GM19324 (cell line): ENCODE results near the gene ACSM5.
"Not testable (repeated sequence)": the region's sequence is repeated elsewhere in the genome, so short reads cannot be mapped to it uniquely, and the experiment has no call there.

ENCODE experiments used
- ATAC-seq: cut with Tn5 transposase; IDR thresholded peaks from one replicate; pipeline ENCODE4 v1.9.1; 2021; ENCODE audit warnings: mild to moderate bottlenecking, moderate library complexity; ENCODE audit not compliant: unreplicated experiment, low FRiP score

The ACSM5 gene

DNA sequence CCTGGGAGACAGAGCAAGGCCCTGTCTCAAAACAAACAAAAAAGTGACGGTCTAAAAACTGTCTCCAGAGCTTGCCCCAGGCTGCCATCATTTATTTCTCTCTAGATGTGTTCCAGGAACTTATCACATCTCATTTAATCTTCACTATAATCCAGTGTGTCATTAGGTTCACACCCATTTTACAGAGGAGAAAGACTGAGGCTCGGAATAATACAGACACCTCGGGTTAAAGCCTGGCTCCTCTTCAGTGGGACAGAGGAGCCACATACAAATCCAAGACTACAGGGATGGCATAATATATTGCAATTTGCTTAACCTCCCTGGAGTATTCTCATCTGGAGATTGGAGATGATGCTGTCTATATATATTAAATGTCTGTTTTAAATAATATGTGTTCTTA is 10.7 kb upstream of the ACSM5 start:
- ATAC-seq = no peak

DNA sequence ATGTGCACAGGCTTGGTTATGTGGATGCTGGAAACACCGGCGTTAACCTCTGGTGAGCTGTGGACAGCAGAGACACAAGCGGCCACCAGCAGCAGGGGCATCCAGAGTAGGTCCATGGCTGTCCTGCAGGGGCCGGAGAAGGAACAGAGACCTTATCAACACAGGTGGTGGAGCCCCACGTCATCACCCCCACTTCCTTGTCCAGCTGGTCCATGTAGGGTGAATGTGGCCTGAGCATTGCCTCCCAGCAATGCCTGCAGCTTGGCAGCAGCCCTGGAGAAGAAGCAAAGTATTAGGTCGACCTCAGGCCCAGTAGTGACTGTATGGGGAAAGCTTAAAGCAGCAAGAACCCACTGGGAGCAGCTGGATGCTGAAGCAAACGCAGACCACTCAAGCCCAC is 10.1 kb upstream of the ACSM5 start:
- ATAC-seq = no peak

DNA sequence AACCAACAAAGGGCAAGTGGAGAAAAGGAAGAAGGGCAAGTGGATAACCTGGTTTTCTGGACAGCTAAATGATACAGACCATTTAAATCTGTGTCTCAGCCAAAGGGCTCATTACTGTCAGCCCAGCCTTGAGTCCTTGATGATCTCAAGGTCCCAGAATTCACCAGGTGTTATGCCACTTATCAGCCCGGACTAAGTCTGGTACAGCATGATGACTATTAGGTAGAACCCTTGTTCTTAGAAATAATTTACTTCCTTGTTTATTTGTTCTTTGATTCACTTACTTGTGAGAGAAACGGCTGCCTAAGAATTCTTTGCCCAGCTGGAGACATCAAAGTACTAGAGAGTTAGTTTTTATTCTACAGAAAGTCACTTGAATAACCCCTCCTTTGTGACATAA is 8.3 kb upstream of the ACSM5 start:
- ATAC-seq = no peak

DNA sequence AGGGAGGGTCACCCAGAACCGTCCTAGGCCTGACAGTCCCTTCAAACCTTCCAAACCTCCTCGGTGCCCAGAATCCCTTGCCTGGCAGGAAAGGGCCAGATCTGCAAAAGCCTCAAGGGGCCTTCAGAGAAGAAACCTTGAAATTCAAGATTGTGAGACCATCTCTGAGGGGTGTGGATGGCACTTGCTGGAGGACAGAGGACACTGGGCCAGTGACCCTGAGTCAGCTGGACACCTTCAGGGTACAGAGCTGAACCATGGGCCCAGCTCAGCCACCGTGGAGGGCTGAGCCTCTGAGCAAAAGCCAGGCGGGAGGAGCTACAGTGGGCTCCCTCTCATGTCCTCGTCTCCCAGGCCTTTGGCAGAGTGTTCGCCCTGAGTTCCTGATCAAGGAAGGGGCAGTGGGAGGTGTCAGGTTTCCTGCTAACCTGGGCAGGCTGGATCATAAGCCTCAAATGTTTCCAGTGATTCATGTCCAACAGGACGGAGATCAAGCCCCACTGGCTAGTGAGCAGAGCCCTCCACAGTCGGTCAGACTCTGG is 7.8 kb upstream of the ACSM5 start:
- ATAC-seq = no peak

DNA sequence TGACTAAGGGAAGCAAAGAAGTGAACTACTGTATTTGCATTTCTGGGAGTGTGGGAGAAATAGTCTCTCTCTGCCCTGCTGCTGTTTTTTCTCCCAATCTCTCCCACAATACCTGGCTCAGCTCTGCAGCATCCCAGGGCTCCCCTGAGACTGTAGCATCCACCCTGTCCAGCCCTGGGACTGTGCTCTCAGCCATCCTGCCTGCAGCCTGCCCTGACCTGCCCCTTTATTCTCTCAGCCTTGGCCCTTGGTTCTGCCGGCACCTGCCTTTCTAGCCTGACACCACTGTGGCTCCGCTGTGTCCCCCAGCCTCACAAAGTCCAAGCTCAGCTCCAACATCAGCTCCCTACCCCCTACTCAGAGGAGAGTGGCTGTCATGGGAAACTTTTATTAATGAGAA is 6.7 kb upstream of the ACSM5 start:
- no peak for ATAC-seq

DNA sequence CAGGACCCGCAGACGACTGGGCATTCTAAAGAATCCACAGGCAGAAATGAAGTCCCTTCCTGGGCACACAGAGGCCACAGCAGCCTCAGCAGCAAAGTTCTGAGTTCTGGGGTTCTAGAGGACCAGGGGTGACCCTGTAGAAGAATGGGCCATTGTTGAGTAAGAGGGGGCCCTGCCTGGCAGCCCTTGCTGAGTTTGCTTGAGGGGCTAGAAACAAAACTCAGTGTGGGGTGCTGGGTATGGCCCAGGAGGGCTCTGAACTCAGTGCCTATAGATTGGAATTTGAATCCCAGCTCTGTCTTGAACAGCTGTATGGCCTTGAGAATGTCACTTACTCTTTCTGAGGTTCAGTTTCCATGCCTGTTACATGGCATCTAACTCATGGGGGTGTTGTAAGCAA is 4.7 kb upstream of the ACSM5 start, which contains the start of gene PDILT:
PDILT (minus strand) TSS at position 101 of the 400 bp plus-strand sequence. CDS start 5,437 bp downstream, outside the sequence.
- ATAC-seq = no peak

DNA sequence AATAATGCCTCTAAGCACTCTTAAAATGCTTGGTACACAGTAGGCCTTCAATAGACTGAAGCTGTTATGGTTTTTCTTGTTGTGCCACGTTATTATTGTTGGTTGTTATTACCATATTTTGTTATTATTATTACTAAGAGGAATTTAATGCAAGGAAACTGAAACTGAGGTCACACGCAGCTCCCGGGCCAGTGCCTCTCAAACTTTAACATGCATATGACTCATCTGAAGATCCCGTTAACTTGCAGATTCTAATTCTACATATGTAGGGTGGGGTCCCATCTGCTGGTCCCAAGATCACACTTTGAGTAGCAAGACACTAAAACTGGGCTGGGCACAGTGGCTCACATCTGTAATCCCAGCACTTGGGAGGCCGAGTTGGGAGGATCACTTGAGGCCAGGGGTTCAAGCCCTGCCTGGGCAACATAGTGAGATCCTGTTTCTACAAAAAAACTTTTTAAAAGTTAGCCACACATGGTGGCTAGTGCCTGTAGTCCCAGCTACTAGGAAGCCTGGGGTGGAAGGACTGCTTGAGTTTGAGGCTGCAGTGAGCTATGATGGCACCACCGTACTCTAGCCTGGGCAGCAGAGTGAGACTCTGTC is 888 bp downstream of the ACSM5 start:
- ATAC-seq = no peak

DNA sequence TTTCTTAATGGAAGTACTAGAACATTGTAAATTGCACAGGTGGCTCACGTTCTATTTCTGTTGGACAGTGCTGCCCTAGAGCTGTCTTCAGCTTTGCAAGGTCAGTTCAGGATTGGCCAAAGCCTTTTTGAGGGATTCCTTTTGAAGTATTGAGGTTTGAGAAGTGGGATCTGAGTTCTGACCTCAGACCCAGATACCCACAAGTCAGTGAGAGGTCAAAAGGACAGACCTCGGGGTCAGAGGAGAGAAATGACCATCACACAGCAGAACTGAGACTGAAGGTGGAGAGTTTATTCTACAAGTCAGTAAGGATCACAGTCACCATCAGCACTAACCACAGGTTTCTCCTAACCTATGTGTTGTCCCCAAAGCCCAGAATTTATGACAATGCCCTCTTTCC is 1.7 kb downstream of the ACSM5 start:
- ATAC-seq = no peak

DNA sequence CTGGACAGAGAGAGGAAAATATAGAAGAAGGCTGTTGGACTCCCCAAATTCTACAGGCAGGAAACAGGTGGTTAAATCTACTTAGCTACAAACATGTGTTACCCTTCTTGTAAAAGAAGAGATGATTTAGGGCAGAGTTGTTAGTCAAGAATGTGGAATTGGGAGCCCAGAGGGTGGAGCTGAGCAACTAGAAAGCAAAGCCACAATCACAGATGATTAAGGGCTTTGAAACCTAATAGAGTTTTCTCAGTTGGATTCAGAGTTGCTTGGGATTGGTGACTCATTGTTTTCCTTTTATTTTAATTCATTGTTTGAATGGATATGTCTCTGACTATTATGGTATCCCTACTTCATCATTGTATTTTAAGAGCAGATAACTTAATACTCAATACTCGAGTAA is 6.2 kb downstream of the ACSM5 start:
- no peak for ATAC-seq

DNA sequence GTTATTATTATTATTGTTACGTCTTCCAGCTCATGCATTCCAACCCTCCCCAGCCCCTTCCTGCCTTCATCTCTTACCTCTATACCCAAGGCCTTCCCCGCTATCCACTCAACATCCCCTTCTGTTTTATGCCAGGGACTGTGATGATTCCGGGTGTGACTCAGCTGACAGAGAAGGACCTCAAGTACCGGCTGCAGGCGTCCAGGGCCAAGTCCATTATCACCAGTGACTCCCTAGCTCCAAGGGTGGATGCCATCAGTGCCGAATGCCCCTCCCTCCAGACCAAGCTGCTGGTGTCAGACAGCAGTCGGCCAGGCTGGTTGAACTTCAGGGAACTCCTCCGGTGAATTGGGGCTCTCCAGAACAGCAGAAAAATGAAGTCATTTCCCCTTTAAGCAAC is 9.8 kb downstream of the ACSM5 start:
- not testable (repeated sequence) for ATAC-seq

DNA sequence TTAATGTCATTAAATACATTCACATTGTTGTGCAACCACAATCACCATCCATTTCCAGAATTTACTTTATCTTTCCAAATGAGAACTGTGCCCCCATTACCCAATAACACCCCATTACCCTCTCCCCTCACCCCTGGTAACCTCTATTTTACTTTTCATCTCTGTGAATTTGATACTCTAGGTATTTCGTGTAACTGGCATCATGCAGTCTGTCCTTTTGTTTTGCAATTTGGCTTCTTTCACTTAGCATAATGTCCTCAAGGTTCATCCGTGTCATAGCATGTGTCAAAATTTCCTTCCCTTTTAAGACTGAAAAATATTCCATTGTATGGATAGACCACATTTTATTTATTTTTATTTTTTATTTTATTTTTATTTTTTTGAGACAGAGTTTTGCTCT is 12.4 kb downstream of the ACSM5 start:
- ATAC-seq = not testable (repeated sequence)

DNA sequence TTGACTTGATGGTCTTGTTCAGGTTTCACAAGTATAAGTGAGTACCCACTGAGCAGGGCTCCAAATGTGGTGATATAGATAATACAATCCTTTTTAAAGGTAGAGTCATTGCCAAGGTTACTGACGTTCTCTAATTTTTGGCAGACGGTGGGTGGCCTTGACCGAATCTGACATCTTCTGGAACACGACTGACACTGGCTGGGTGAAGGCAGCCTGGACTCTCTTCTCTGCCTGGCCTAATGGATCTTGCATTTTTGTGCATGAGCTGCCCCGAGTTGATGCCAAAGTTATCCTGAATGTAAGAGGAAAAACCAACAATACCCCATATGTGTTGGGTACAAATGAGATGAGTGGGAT is 14.4 kb downstream of the ACSM5 start:
- not testable (repeated sequence) for ATAC-seq

DNA sequence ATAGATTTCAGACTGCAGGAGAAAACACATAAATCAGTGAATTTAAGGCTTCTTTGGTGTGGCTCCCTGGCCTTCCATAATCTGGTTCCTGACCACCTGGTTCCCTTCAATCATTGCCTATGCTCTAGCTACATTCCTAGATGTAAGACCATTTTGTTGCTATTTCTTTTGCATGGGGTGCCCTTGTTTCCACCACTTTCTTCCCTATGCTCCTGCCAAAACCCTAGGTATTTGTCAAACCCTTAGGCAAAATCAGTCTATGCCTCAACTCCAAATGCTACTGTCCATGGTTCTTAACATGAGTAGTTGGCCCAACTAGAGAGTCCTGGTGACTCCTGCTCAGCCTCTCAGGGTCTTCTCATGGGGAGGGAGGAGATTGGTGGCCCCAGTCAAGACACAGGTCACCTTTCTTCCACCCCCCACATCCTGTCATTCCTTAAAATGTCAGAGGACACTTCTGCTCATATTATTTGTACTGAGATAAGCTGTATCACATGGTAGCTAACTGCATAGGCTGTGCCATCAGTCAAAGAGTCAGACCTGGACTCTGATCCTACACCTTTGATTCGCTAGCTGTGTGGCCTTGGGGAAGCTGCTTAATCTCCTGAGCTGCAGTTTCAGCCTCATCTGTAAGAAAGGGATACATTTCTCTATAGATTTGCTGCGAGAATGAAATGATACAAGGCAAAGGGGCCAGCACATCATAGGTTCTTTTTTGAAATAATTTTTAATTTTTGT is 15.0 kb downstream of the ACSM5 start:
- ATAC-seq = no peak

DNA sequence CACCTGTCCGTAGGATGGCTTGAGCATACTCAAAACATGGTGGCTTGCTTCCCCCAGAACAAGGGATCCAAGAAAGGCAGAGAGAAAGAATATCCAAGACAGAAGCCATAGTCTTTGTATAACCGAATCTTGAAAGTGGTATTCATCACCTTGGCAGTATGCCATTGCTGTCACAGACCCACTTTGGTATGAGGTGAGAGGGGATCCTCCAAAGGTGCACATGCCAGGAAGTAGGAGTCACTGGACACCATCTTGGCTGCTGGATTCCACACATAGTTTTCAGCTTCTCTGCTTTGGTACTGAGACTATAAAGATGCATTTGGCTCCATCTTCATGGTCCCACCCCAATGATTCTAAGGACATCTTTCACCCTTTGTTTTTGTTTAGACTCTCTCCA is 18.1 kb downstream of the ACSM5 start:
- ATAC-seq = not testable (repeated sequence)

DNA sequence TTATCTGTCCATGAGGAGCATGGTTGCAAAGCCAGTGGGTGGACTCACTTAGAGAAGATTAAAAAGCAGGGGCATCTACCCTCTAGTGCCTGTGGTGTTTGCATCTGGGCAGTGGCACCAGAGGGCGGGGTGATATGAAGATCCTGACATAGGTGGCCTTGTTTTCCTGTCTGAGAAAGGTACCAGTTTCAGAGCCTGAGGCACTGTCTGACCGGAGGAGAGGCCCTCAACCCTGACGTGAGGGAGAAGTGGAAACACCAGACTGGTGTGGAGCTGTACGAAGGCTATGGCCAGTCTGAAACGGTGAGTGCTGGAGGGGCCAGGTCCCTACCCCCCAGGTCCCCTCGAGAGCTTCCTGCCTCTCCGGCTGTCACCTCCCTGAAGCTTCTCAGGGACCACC is 20.2 kb downstream of the ACSM5 start:
- ATAC-seq = not testable (repeated sequence)

DNA sequence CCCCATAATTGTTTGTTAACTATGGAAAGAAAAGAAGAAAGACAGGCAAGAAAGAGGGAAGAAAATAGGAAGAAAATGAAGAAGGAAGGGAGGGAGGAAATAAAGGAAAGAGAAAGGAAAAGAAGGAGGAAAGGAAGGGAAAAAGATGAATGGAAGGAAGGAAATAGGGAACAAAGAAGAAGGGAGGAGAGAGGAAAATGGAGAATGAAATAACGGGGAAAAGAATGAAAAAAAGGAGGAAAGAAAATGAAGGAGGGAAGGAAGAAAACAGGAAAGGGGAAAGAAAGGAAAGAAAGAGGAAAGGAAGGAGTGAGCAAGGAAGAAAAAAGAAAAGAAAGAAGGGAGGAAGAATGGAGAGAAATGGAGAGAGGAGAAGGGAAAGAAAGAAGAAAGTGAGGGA is 21.1 kb downstream of the ACSM5 start:
- ATAC-seq = not testable (repeated sequence)

DNA sequence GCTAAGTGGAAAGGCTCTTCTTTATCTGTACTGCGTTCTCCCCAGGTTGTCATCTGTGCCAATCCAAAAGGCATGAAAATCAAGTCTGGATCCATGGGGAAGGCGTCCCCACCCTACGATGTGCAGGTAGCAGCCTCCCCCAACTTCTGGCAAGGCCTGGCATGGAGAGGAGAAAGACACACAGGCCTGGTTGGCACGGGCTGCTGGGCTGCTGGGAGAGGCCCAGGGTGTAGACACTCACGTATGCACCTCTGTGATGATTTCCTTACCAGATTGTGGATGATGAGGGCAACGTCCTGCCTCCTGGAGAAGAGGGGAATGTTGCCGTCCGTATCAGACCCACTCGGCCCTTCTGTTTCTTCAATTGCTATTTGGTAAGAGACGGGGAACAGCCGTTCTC is 21.6 kb downstream of the ACSM5 start:
- ATAC-seq = no peak

DNA sequence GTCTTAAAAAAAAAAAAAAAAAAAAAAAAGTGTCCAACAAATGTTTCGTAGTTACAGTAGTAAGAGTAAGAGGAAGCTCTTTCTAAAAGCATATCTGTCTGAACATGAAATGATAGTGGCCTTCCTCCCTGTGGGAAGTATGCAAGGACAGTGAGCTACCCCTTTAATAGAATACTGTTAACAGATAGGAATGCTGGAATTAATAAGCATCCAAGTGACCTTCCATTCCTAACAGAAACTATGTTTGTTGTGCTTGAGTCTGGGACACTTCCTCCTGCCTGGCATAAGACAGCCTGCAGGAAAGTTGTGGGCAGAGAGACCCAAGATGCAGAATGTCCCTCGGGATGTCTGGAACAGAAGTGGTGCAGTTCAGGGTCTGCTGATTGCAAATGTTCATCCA is 29.6 kb downstream of the ACSM5 start:
- not testable (repeated sequence) for ATAC-seq

DNA sequence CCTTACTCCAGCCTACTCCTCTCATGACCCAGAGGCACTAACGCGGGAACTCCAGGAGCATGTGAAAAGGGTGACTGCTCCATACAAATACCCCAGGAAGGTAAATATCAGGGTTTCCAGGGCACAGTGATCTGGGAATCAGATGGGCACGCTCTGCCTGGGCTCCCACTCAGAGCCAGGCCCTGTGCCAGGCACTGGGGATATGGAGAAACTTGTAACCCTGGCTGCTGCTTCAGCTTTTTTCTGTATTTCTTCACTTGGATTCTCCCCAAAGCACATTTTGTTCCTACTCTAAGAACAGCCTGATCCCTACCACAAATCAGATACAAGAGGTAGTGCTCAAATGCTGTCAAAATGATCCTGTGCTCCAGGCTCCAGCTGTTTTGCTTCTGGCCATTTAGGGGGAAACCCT is 30.5 kb downstream of the ACSM5 start:
- ATAC-seq = not testable (repeated sequence)

DNA sequence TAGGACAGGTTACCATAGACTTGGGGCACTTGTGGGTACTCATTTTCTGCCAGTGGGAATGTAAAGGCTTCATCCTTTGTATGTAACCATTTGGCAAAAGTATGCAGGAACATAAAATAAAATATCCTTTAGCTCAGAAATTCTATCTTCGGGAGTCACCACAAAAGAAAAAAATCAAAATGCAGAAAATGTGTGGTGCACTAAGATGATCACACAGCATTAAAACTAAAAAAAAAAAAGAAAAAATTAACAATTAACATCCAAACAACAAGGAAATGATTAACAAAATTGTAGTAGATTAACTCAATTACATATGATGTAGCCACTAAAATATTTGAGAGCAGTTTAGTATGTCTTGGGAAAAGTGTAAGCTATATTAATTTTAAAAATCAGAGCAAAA is 31.4 kb downstream of the ACSM5 start:
- not testable (repeated sequence) for ATAC-seq

DNA sequence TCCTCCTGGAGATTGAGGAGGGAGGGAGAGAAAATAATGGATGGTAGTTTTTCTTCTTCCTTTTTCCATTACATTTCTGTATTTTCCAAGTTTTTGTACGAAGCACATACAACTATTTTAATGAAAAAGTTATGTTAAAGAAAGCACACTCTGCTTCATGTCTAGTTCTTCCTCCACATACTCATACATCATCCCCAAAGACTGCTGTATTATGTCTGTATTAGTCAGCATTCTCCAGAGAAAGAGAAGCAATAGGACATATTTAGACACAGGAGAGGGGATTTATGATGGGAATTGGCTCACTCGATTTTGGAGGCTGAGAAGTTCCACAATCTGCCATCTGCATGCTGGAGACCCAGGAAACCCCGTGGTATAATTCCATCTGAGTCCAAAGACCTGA is 31.9 kb downstream of the ACSM5 start:
- no peak for ATAC-seq

DNA sequence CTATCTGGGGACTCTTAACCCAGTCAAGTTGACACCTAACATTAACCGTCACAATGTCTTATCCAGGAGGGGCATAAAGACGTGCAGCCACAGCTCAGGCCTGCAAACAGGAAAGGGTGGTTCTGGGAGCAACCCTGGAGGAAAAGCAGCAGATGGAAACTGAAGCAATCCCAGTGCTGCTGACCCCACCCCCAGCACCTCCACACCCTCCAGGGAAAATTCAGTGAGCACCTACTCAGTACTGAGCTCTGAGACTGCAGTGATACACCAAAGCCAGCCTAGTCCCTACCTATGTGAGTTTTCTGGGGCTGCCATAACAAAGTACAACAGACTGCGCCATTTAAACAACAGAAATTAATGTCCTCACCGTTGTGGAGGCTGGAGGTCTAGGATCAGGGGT is 32.5 kb downstream of the ACSM5 start:
- ATAC-seq = not testable (repeated sequence)
